Keratinocyte (primary cell): ENCODE measurements around the gene SPATA33.

Source experiments
- EZH2 ChIP-seq: IDR thresholded peaks from one replicate; pipeline ENCODE4 v1.6.1; 2012; ENCODE audit warnings: inconsistent platforms, mild to moderate bottlenecking, low read length, moderate library complexity
- TF ChIP-seq, protein P1 (sequence below), 3 experiments: IDR thresholded peaks in 1 of 3; conservative IDR thresholded peaks in 1 of 3; optimal IDR thresholded peaks in 1 of 3; 2 replicates in 2 of 3; 3 replicates in 1 of 3; pipeline versions ENCODE3 to v1.5.1; 2011; ENCODE audit warnings: low read length in 3 of 3, mild to moderate bottlenecking in 3 of 3, moderate library complexity in 2 of 3, control low read depth in 1 of 3, inconsistent platforms in 1 of 3; ENCODE audit not compliant: insufficient read depth in 2 of 3; ENCODE audit errors: extremely low read depth in 1 of 3

DNA sequence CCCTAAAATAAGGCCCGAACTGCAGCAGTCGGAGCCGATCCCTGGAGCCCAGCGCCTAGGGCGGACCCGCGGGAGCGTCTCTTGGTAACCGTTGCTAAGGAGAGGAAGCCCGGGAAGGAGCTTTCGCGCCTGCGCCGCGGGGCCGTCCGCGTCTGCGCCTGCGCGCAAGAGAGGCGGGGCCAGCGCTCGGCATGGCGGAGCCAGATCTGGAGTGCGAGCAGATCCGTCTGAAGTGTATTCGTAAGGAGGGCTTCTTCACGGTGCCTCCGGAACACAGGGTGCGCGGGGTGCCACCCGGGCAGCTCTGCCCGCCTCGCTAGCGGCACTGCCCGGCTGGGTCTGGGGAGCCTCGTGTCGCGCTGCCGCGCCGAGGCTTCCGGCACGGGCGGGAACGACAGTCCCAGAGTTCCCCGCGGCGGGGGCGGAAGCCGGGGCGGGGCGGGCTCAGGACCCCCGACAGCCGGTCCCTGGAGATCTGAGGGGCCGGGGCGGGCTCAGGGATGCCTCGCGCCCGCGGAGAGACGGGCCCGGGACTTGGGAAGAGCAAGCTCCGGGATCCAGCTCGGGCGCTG, 29.0 kb downstream of the SPATA33 start, which contains the start of gene CDK10:
- TF ChIP-seq, protein P1, sequence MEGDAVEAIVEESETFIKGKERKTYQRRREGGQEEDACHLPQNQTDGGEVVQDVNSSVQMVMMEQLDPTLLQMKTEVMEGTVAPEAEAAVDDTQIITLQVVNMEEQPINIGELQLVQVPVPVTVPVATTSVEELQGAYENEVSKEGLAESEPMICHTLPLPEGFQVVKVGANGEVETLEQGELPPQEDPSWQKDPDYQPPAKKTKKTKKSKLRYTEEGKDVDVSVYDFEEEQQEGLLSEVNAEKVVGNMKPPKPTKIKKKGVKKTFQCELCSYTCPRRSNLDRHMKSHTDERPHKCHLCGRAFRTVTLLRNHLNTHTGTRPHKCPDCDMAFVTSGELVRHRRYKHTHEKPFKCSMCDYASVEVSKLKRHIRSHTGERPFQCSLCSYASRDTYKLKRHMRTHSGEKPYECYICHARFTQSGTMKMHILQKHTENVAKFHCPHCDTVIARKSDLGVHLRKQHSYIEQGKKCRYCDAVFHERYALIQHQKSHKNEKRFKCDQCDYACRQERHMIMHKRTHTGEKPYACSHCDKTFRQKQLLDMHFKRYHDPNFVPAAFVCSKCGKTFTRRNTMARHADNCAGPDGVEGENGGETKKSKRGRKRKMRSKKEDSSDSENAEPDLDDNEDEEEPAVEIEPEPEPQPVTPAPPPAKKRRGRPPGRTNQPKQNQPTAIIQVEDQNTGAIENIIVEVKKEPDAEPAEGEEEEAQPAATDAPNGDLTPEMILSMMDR (optimal IDR thresholded peaks at IDR 0.05 in 1 of 3, IDR thresholded peaks at IDR 0.05 in 1 of 3, conservative IDR thresholded peaks at IDR 0.05 in 1 of 3; ENCODE audit: extremely low read depth in 1 of 3, insufficient read depth in 2 of 3, low read length in 3 of 3): no peak
- no peak for TF ChIP-seq EZH2
